ENCODE data around the gene SYT12. TPM values are rescaled to one million over a fixed set of nuclear protein-coding genes. Genes with fewer than 3 reads are reported as not detected.

SYT12 gene
- total and polyA plus RNA-seq, 2 of the 13 experiments (the other 11 are each of a cell fraction or from before 2014, with no cell fraction given): 0.01 to 0.02 TPM

GRCh38 chr11:67054836-67055523, 32.0 kb downstream of the SYT12 start (continued):
- TF ChIP-seq REST (IDR thresholded peaks at IDR 0.05; ENCODE audit: borderline replicate concordance in 1 of 2, low read depth in 1 of 2, low read length in 2 of 2) (no peak), TBP (CRISPR knock-in tag; IDR thresholded peaks at IDR 0.05) (no peak), ARID4A (CRISPR knock-in tag; IDR thresholded peaks at IDR 0.05; ENCODE audit: borderline replicate concordance) (peak; percentile 78; the same call in 1 of the 2 replicates), ZNF3 (CRISPR knock-in tag; IDR thresholded peaks at IDR 0.05) (peak; percentile 85; the same call in 1 of the 2 replicates), SMAD1 (CRISPR knock-in tag; IDR thresholded peaks at IDR 0.05; ENCODE audit: borderline replicate concordance, low read depth) (no peak), GRHL1 (CRISPR knock-in tag; conservative IDR thresholded peaks at IDR 0.05) (no peak), DNMT3B (CRISPR knock-in tag; conservative IDR thresholded peaks at IDR 0.05) (0 out of 2 replicates have a peak, but pooled peaks have one; percentile 33), ZMYM2 (CRISPR knock-in tag; IDR thresholded peaks at IDR 0.05) (peak; percentile 32; the same call in 1 of the 2 replicates), GATAD1 (CRISPR knock-in tag; IDR thresholded peaks at IDR 0.05) (no peak), ZNF235 (CRISPR knock-in tag; IDR thresholded peaks at IDR 0.05; ENCODE audit: borderline replicate concordance) (no peak), CREB3 (CRISPR knock-in tag; IDR thresholded peaks at IDR 0.05) (no peak), ZHX1 (CRISPR knock-in tag; IDR thresholded peaks at IDR 0.05; ENCODE audit: low read depth) (no peak), KDM4B (CRISPR knock-in tag; IDR thresholded peaks at IDR 0.05) (no peak), TBX3 (IDR thresholded peaks at IDR 0.05; ENCODE audit: borderline replicate concordance) (peak; percentile 86)

Data from HepG2 (cell line).